Hepatocyte (in vitro differentiated cells): Measurements from ENCODE around the gene MARCHF9.

Source experiments
- CTCF ChIP-seq: fragments of 200-600 bp; sonication (generic); IDR thresholded peaks from 2 replicates; pipeline ENCODE4 v1.5.1; 2016; ENCODE audit warnings: antibody characterized with exemption, mild to moderate bottlenecking; ENCODE audit not compliant: poor library complexity
- EZH2 ChIP-seq: fragments of 200-600 bp; sonication (generic); IDR thresholded peaks from 2 replicates; pipeline ENCODE4 v1.6.1; 2016; ENCODE audit warnings: antibody characterized with exemption, mild to moderate bottlenecking, borderline replicate concordance

GRCh38 chr12:57761391-57761998, 6.6 kb downstream of the MARCHF9 start:
- no peak for TF ChIP-seq CTCF
- no peak for TF ChIP-seq EZH2
